ENCODE results near the gene HELT.
"Not testable (repeated sequence)": the region's sequence is repeated elsewhere in the genome, so short reads cannot be mapped to it uniquely, and the experiment has no call there.

Gene HELT, protein sequence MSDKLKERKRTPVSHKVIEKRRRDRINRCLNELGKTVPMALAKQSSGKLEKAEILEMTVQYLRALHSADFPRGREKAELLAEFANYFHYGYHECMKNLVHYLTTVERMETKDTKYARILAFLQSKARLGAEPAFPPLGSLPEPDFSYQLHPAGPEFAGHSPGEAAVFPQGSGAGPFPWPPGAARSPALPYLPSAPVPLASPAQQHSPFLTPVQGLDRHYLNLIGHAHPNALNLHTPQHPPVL

DNA sequence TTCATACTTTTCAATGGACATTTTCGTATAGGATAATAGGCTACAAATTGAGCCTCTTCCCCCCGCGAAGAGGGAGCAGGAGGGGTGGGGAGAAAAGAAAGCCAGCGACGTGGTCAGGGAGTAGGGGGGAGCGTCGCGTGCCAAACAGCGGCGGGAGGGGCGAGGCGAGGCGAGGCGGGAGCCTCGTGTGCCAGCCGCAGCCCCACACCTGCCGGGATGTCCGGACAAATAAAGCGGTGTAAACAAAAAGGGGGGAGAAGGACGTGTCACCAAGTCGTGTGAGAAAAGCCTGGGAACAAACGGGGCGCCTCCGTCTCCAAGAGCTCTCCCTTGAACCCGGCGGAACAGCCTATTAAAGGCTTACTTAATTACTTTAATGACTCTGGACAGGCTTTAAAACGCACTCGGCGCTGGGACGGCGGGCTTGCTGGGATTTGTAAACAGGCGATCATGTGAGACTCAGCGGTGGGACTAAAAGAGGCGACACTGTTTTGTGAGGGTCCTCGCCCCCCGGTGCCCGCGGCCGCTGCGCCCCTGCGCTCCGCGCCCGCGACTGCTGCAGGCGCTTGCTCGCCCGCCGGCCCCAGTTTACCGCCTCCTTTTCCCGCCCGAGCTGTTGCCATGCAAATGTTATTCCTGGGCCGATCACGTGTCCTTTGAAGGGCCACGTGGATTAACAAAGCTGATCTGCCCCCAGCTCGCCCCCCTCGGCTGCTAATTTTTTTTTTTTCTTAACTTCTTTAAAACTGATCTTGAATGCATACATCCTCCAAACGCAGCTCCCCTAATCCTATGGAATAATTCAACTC lies at the start of gene HELT:
TSS of gene HELT (plus strand) at position 527 of the 809 bp plus-strand sequence. CDS start 439 bp downstream, outside the sequence.
- DNase-seq = no peak

DNA sequence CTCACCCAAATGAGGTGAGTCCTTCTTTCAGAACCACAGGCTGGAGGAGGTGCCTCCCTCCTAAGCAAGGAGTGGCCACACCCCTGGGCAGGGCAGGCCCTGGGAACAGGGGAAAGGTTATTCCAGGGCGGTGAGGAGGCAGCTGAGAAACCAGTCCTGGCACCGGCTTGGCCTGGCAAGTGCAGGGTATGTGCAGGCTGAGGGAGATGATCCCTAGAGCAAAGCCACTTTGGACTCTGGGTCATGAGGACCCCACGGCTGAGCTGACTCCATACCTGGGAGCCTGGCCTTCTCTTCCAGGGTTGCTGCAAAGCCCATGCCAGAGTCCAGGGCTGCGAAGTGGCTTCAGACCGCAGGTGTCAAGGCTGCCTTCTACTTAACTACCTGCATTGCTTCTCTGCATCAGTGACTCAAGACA lies 49.5 kb upstream of the HELT start:
- DNase-seq = no peak

DNA sequence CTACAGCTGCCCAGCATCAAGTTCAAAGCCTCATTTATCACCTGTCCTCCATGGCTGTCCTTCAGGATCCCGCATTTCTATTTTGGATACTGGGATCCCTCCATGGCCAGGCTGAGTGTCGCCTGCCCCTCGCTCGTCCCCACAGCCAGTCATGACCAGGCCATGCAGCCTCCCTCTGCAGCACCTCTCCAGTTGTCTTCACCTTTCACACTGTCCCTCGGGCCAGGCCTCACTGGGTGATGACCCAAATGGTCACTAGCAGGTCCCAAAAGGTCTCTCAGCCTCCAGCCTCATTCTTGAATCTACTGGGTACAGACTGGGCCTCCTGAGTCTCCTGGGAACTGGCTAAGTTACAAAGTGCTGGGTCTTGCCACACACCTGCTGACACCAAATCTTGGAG lies 48.7 kb upstream of the HELT start:
- DNase-seq = no peak

DNA sequence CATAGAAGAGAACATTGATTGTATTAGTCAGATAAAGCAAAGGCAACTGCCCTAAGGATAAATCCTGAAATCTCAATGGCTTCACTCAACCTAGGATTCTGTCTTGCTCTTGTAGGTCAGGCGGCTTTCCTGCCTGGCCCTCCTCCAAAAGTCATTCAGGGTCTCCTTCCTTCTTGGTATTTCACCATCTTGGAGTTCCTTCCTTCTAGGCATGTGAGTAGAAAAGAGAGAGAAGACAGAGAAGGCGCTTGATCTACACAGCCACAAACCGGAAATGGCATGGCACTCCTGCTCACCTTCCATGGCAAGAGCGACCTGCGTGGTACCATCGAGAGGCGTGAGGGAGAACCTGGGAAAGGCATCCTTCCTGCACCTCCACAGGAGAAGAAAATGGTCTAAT lies 45.3 kb upstream of the HELT start:
- DNase-seq = no peak

DNA sequence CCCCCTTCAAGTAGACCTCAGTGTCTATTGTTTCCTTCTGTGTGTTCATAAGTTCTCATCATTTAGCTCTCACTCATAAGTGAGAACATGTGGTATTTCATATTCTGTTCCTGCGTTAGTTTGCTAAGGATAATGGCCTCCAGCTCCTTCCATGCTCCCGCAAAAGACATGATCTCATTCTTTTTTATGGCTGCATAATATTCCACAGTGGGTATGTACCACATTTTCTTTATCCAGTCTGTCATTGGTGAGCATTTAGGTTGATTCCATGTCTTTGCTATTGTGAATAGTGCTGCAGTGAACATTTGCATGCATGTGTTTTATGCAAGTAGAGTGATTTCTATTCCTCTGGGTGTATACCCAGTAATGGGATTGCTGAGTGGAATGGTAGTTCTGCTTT lies 41.9 kb upstream of the HELT start:
- not testable (repeated sequence) for DNase-seq

DNA sequence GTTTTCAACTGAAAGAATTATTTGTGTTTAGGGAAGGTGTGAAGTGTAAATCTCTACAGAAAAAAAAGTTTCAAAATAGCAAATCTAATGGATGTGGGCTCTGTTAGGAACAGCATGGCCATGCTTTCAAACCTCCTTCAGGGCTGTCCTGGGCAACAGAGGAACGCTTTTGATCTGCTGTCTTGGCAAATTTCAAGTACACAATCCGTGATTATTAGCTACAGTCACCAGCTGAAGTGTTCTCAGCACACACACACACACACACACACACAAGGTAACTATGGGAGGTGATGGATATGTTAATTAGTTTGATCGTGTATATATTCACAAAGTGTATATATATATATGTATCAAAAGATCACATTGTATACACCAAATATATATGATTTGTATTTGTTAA lies 40.5 kb upstream of the HELT start:
- DNase-seq = no peak

DNA sequence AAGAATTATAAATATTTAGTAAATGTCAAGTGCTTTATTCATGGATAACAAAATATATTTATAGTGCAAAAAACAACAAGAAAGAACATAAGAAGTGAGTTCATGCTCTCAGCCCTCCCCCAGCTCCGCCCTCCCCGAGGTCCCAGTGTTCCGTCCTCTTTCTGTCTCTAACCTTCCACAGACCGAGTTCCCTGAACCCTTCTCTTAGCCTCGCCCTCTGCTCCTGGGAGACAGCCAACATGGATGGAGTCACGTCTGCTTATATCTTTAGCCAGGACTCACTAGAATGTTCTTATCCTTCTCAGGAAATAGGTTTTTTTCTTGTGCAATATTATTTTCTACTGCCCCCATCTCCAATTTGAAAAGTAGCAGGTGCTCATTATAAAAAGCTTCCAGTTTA lies 40.1 kb upstream of the HELT start:
- no peak for DNase-seq

DNA sequence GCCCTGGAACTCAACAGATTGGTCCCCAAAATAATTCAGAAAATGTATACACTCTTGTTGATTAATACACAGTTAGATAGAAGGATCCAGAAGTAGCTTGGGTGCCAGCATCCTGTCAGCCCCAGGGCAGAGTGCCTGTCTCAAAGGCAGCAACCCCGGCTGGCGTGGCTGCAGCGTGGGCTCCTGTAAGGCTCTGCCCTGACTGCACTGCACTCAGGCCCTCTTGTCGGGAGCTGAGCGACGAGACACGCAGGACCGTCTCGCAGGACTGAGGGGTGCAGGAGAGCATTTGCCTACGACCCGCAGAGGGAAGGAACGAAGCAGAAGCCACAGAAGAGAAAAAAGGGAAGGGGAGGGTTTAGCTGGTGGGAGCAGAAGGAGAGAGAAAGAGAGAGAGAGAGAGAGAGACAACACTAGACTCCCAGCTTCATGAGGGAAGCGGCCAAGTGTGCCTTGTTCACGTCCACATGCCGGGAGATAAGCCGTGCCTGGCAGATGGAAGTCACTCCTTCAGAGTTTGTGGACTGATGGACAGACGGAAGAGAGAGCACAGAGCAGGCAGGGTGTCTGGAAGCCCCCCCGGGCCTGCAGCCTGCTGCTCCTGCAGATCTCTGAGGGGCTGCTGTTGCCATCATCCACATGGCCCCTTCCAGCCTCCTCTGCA lies 38.7 kb upstream of the HELT start:
- no peak for DNase-seq

DNA sequence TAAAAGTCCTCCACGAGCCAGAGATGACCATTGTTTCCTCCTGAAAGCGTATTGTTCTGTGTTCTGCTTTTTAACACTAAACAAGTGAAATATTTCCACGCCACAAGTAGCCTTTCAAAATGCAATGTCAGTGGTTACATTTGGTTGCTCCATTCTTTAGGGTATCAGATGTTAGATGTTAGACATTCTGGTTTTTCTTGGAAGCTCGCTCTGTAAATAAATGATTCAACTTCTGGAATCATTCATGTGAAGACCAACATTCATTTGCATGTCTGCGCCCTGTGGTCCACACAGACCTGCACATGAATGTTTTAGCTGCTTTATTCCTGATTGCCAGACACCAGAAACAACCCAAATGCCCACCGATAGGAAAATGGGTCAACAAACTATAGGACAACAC lies 38.0 kb upstream of the HELT start:
- no peak for DNase-seq

DNA sequence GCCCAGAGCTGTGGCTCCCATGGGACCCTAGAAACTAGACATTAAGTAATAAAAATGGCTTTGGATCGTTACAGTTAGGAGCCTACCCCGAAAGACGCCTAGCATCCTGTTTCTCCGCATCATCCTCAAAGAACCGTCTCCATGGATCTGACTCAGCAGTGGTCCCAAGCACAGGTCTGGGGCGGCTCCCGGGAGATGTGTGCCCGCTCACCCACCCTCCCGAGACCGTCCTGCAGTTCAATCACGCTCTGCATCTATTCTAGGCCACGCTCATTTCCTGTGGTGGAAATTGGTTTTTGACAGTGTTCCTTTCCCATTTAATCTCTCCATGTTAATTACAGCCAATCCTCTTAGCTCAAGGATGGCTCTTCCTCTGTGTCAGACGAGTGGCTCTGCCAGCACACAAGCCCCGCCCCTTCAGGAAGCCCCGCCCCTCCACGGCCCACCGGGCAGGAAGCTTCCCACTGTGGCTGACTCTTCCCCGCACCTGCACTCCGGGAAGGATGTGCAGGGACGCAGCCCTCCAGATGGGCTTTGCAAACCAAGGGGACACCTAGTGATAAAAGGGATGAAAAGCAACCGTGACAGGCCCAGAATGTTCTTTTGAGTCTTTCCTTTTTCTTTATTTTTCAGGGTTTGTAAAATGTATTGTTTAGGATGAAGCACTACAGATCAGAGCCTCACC lies 34.5 kb upstream of the HELT start:
- peak; percentile 62 for DNase-seq

DNA sequence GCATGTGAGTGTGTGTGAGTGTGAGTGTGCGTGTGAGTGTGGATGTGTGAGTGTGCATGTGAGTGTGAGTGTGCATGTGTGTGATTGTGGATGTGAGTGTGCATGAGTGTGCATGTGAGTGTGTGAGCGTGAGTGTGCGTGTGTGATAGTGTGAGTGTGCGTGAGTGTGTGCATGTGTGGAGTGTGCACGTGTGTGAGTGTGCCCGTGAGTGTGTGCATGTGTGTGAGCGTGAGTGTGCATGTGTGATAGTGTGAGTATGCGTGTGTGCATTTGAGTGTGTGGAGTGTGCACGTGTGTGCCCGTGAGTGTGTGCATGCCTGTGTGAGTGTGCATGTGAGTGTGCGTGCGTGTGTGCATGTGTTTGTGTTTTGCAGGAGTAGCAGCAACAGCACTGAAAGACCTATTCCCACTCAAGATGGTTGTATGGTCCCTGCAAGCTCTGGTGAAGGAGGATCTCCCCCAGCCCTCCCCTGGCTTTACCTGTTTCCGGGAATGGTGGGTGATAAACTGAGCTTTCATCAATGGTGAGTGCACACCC lies 30.7 kb upstream of the HELT start:
- DNase-seq = no peak

DNA sequence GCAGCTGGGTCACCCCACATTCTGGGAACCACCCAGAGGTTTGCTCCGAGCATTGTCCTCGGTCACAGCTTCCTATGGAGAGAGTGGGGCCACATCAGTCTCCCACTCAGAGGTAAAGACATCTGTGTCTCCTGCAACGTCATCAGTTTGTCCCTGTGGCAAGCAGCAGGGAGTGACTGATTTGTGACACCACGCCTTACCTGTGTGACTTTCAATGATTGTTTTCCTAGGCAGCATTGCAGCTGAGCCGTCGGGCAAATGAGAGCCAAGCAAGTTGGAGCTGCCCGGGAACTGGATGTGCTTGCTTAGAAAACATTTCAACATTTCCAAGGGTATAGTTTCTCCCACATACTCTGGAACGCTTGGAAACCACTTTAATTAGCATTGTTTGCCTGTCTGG lies 29.7 kb upstream of the HELT start:
- no peak for DNase-seq

DNA sequence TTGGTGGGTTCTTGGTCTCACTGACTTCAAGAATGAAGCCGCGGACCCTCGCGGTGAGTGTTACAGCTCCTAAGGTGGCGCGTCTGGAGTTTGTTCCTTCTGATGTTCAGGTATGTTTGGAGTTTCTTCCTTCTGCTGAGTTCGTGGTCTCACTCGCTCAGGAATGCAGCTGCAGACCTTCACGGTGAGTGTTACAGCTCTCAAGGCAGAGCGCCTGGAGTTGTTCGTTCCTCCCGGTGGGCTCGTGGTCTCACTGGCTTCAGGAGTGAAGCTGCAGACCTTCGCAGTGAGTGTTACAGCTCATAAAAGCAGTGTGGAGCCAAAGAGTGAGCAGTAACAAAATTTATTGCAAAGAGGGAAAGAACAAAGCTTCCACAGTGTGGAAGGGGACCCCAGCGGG lies 29.0 kb upstream of the HELT start:
- DNase-seq = not testable (repeated sequence)

DNA sequence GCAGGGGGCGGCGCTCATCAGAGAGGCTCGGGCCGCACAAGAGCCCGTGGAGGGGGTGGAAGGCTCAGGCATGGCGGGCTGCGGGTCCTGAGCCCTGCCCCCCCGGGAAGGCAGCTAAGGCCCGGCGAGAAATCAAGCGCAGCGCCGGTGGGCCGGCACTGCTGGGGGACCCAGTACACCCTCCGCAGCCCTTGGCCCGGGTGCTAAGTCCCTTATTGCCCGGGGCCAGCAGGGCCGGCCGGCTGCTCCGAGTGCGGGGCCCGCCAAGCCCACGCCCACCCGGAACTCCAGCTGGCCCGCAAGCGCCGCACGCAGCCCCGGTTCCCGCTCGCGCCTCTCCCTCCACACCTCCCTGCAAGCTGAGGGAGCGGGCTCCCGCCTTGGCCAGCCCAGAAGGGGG lies 28.2 kb upstream of the HELT start:
- DNase-seq = not testable (repeated sequence)

DNA sequence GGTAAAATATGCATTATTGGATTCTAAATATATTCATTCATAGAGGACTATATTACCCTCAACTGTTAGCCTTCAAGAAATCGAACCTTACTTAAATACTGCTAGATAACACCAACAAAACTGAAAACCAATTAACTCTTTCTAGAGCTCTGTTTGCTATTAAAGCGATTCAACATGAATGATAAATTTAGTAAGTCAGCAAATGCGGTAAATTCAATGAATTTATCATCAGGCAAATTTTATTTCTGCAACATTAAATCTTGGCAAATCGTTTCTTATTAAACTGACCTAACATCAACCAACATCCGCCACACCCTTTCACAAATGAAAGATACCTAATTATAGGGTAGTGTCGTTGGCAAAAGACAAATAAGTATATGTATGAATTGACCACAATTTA lies 26.4 kb upstream of the HELT start:
- DNase-seq = no peak

DNA sequence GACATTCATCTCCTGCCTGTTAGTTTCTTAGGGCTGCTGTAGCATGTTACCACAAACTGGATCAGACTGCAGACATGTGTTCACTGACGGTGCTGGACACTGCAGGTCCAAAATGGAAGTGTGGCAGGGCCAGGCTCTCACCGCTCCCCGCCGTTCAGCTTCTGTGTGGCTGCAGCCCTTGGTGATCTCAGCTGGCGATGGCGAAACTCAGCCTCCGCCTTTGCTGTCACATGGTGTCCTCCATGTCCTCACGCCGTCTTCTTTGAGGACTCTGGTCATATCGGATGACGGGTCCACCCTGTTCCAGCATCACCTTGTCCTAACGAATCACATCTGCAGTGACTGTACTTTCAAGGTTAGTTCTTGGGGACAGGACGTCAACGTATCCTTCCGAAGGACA lies 25.9 kb upstream of the HELT start:
- no peak for DNase-seq

DNA sequence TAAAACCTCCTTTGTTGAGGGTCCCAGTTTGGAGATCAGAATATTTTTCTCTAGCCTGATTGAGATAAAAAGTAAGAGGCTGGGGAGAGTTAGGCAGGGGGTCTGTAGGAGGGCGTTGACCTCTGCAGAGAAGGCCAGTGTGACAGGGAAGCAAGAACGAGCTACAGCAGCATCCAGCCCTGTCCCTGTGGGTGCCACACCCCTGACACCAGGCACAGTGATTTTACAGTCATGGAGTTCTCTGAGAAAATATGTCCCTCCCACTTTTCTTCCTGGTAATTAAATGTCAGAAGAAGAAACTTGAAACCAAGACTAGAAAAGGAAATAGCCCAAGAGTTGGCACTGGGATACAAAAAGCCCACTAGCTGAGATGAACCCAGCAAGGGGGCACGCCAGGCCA lies 25.0 kb upstream of the HELT start:
- DNase-seq = no peak

DNA sequence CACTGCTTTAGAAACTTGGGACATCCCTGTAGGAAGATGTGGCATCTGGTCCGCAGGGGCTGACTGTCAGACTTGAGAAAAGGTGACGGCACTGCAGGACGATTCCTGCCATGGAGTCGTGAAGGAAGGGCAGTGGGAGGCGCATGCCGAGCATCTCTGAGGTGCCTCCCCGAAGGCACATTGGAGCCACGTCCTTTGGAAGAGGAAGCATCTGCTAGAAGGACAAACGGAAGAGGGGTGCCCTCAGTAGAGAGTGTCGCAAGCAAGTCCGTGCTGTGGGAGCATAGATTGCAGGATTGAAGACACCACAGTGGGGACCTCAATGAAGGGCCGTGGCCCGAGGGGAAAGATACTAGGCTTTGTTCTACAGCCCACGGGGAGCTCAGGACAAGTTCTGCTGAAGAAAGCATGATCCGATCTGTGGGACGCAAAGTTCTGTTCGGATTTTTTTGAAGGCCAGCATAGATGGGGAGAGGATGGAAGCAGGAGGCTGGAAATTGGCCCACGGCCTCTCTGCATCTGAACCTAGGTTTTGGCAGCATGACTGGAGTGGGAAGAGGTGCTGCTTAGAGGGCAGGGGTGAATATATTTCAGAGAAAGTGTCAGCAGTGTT lies 24.2 kb upstream of the HELT start:
- no peak for DNase-seq

DNA sequence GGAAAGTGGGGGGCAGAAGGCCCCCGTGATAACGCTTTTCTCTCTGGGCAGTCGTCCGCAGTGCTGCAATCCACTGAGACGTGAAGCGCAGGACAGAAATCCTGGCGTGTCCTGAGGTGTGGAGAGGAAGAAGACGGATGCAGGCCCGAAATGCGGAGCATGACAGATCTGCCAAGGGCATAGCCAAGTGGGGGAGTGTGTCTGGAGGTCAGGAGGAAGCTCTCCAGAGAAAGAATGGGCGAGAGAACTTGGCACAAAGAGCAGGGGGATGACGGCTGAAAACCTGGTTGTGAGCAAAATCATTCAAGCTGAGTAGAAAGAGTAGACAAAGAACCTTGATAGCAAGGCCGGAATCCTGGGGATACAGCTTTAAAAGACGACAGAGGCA lies 23.7 kb upstream of the HELT start:
- no peak for DNase-seq

DNA sequence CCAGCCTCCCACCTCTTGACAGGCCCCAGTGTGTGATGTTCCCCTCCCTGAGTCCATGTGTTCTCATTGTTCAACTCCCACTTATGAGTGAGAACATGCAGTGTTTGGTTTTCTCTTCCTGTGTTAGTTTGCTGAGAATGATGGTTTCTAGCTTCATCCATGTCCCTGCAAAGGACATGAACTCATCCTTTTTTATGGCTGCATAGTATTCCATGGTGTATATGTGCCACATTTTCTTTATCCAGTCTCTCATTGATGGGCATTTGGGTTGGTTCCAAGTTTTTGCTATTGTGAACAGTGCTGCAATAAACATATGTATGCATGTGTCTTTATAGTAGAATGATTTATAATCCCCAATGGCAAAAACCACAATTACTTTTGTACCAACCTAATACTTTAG lies 20.6 kb upstream of the HELT start:
- DNase-seq = not testable (repeated sequence)

DNA sequence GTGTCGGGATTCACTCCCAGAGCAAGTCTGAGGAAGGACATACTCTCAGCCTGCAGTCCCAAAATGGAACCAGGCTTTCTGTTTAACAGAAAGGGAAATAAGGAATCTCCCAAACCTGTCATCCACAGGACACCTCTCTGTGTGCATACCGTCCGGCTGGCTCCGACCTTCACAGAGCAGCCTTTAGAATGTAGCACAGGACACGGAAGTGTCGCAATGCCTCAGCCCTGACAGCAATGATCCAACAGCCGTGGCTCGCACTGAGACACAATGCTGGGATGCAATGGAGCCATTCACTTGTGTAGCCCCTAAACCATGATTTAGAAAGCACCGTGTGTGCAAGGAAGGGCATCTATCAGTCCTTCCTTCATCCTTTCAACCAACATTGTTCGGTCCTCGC lies 15.5 kb upstream of the HELT start:
- DNase-seq = no peak

DNA sequence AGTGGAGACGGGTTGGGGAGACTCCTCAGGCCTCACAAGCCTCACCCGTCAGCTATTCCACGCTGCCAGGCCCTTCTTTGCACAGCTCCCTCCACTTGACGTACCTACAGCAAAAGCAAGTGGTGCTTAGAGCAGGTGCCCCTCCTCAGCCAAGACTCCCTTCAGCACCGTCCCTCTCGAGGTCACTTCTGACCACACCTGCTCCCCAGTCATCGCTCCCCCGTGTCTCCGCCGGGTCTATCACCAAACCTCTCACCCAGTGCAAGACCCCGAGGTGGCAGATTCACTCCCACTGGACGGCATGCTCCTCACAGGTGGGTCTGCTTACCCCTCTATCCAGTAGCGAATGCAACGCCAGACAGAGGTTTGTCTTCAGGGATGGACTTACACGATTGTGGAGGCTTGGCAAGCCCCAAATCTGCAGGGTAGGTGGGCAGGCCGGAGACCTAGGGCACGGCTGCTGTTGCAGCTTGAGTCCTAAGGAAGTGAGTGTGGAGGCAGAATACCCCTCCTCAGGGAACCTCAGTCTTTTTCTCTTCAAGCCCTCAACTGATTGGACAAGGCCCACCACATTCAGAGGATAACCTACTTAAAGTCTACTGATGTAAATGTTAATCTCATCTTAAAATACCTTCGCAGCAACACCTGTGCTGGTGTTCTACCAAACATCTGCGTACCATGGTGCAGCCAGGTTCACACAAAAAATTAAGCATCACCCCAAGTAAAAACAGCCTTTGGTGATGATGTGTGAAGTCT lies 14.5 kb upstream of the HELT start:
- DNase-seq = no peak

Data from activated naive CD4-positive, alpha-beta T cell treated with anti-CD3 and anti-CD28 coated beads, Interleukin-2, amount 50 U/mL, for 16 hours (primary cell).